Upper lobe of left lung (tissue), 4 donors: ENCODE data around the gene MYO3A.

ENCODE experiments used
- CTCF ChIP-seq, 6 experiments: fragments of 450-650 bp in 4 of 6; fragments of 200-600 bp in 2 of 6; sonication (generic) in 2 of 6; IDR thresholded peaks; one replicate each; pipeline ENCODE4 v1.5.1; 2016 to 2019; ENCODE audit warnings: antibody characterized with exemption in 6 of 6
- POLR2A ChIP-seq, 4 donors: fragments of 450-650 bp; IDR thresholded peaks; one replicate each; pipeline ENCODE4 v1.5.1; 2016 to 2017; ENCODE audit warnings: antibody characterized with exemption in 4 of 4, mild to moderate bottlenecking in 2 of 4
- POLR2AphosphoS5 ChIP-seq, 2 donors: sonication (generic); formaldehyde crosslinking; IDR thresholded peaks; one replicate each; pipeline ENCODE4 v1.5.1; 2017; ENCODE audit warnings: antibody characterized with exemption in 2 of 2

GRCh38 chr10:26259341-26259740 lies 325.3 kb downstream of the MYO3A start:
- no peak for TF ChIP-seq POLR2A (IDR thresholded peaks at IDR 0.05)
- TF ChIP-seq CTCF (IDR thresholded peaks at IDR 0.05): no peak
- TF ChIP-seq POLR2AphosphoS5 (IDR thresholded peaks at IDR 0.05): no peak
